GM19452 (cell line): ENCODE results near the gene WWP2.
"Not testable (repeated sequence)": the region's sequence is repeated elsewhere in the genome, so short reads cannot be mapped to it uniquely, and the experiment has no call there.

ENCODE experiments used
- ATAC-seq: cut with Tn5 transposase; IDR thresholded peaks from one replicate; pipeline ENCODE4 v1.9.1; 2021; ENCODE audit not compliant: unreplicated experiment

WWP2 gene

GRCh38 chr16:69745232-69745612 is 16.9 kb upstream of the WWP2 start:
- no peak for ATAC-seq

DNA sequence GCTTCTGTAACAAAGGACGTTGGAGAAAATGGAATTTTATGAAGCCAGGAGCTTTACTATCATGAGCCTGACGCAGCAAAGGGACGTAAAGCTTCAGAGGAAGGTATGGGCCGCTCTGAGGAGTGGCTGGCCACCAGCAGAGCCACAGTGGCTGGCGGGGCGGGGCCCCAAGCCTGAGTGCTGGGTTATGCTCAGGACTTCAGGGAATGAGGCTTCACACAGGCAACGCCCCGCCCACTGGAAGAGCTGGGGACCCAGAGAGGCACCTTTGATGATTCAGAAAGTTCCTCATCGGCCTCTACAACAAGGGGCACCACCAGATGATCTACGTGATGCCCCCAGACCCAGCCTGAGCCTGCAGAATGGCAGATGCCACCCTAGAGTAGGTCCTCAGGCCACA is 16.2 kb upstream of the WWP2 start:
- no peak for ATAC-seq

GRCh38 chr16:69747115-69747514 is 15.0 kb upstream of the WWP2 start:
- no peak for ATAC-seq

DNA sequence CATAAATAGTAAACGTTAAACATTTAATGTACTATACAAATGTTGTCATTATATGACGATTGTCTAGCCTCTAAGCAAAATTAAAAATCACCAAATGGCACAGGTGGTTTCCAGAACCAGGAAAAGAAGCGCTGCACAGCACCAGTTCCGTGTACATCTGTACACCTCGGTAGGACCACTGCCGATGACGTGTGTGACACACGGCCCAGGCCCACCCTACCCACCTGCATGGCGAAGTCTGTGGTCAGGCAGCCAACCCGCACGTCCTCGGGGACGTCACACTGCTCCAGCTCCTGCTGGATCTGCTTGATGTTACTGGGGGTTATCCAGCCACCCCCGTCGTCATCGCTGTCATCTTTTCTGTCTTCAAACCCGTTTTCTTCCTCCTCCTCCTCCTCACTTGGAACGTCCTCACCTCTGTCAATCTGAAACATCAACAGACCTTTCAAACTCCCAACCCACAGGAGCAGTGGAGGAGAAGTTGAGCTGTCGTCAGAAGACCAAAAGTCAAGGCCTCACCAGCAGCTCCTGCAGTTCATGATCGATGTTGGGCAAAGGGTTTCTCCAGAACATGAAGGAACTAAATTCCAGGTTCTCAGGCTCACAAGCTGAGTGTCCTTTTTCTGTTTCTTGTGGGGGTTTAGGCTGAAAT is 13.3 kb upstream of the WWP2 start:
- no peak for ATAC-seq

DNA sequence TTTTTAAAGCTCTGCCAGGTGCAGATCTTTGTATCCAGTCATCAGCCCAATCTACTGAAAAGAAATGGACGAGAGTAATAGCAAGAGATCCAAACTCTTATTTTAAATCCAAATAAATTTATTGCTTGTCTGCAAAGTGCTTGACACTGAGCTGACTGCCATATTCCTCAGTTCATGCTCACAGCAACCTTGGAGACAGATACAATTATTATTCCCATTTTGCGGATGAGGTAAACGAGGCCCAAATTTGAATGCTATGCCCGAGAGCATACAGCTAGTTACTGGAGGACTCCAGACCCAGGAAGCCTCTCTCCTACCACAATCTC is 8.0 kb upstream of the WWP2 start:
- ATAC-seq = no peak

DNA sequence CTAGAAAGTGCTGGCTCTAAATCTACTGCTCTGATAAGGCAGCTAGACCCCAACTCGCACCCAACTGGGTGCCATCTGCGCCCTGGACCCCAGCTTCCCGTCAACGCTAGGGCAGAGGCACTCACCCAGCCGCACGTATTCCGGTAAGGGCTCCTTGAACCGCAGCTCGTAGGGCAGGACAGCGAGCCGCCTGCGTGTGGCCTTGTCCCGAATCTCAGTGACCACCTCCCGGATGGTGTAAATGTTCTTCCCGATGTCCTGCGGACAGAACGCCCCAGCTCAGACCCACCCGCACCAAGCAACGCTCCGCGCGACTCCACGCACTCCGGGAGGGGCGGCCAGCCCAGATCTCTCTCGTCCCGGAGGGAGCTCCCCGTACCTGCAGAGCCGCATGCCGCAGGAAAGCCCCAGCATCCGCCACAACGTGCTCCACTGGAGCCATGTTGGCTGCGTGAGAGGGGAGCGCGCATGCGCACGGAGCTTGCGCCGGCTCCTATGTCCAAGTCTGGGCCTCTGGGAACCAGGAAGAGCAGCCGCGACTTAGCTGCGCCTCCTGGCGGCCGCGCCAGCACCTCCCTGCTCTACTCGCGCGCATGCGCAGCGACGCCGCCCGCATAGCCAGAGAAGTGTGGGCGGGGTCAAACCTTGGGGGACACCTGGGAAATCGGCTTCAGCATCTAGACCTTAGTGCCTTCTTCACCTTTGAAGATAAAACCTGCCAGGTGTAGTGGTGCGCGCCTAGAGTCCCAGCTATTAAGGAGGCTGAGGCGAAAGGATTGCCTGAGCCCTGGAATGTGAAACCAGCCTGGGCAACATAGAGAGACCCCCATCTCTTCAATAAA is 7.4 kb upstream of the WWP2 start, which contains the start of gene NOB1:
Gene NOB1 (minus strand): TSS at position 458 of the 842 bp plus-strand sequence. CDS start 16 bp downstream, at position 442.
- peak; percentile 93 for ATAC-seq

DNA sequence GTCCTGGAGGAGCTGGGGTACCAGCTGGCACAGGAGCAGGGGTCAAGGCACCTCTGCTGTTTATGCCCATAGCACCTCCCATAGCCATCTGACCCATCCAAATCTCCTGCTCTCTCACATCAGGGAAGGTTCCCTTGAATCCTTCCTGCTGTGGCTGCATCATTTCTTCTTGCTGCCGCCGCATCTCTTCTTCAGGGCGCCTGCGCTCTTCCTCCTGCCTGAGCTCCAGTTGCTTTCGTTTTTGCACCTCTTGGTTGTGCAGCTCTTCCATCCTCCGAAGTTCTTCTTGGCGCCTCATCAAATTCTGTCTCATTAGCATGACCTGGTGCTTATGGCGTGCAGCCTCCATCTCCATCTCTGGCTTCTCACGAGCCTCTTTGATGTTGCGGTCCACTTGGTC is 5.4 kb upstream of the WWP2 start:
- no peak for ATAC-seq

DNA sequence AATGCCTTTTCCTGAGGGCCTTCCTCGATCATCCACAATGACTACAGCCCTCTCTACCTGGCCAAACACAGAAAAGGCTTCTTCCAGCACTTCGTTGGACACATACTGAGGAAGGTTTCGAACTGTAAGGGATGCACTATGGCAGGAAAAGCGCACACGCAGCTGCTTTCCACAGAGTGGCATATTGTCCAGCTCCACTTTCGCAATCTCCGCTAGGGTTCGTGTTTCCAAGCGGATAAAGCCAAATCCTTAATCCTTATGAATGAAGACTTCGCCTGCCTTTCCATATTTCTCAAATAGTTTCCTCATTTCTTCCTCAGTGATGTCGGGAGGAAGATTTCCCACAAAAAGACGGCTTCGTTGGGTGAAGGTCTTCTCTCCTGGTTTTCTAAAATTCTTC is 4.8 kb upstream of the WWP2 start:
- not testable (repeated sequence) for ATAC-seq

DNA sequence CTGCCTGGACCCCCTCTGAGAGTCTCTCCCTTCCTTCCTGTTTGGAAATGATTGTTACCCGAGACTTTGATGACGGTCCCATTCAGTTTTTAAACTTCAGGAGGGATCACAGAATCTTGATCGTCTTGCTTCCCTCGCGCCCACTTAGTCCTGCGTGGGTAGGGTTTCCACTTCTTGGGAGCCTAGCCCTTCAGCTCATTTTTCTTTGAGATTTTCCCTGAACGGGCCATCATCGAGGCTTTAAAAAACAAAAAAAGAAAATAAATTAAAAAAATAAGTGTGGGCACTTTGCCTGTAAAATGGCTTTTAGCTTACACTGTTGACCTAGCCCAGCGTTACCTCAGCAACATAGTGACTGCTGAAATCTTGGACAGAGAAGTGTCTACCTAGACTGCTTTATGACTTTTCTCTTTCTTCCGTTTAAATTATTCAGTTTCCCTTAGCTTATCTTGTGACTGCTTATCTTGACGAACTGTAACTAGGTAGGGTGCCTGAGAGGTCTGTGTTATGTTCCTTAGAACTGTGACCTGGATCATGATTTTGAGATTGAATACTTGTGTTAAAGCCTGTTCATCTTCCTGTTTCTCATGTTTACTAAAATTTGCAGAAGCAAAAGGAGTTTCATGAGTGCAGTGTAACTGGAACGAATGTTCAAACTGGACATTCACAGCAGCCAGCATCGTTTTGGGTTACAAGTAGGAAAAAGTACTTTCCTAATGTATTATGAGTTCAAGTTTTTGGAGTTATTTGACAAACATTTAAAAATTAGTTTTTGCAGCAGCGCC is 874 bp downstream of the WWP2 start:
- peak; percentile 16 for ATAC-seq

- no peak for ATAC-seq
These were observed 1.4 kb downstream of the WWP2 start for GRCh38 chr16:69763599-69763942.

GRCh38 chr16:69767459-69768229 is 5.5 kb downstream of the WWP2 start:
- no peak for ATAC-seq

GRCh38 chr16:69768666-69769065 is 6.5 kb downstream of the WWP2 start:
- ATAC-seq = no peak

GRCh38 chr16:69769404-69769803 is 7.3 kb downstream of the WWP2 start:
- ATAC-seq = no peak

GRCh38 chr16:69771651-69771967 is 9.5 kb downstream of the WWP2 start:
- no peak for ATAC-seq

- no peak for ATAC-seq
These were observed 11.3 kb downstream of the WWP2 start for GRCh38 chr16:69773260-69773947.

DNA sequence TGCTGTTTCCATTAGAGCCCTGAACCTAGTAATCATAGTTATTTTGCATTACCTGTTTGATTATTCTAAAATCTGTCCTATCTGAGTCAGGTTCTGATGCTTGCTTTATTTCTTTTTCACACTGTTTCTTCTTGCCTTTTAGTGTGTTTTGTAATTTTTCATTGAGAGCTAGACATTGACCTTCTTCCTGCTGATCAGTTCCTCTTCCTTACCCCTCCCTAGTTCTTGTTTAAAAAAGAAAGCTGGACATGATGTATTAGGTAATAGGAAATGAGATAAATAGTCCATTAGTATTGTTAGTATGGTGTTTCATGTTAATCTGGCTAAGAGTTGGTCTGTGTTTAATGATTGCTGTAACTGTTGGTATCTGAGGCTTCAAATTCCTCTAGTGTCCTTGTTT is 13.4 kb downstream of the WWP2 start:
- no peak for ATAC-seq

DNA sequence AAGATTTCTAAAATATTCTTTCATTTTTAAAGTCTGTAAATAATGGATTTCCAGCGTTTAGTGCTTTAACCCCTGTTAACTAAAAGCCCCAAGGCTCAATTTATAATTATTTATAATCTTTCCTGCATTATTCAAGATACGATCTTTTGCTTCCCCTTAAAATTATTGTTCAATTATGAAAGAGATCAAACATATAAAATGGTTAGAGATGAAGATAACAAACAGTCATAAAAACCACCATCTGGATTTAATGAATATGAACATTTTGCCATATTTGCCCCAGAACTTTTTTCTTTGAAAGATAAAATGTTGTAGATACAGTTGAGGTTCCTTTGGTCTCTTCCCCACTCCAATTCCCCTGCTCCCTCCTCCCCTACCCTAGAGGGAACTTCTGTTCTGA is 17.6 kb downstream of the WWP2 start:
- no peak for ATAC-seq

GRCh38 chr16:69781118-69781517 is 19.0 kb downstream of the WWP2 start:
- ATAC-seq = no peak

DNA sequence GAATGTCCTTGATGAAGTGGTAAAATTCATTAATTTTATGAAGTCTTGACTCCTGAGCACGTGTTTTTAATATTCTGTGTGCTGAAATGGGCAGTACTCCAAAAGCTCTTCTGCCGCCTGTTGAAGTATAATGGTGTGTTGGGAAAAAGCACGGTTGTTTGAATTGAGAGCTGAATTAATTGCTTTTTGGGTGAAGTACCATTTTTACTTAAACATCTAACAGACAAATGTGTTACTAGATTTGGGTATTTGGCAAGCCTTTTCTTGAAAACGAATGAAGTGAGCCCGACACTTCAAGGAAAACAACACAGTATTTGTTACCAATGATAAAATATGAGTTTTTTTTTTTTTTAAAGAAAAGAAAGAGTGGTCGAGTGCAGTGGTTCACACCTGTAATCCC is 22.5 kb downstream of the WWP2 start:
- ATAC-seq = no peak

- no peak for ATAC-seq
These were observed 25.8 kb downstream of the WWP2 start for GRCh38 chr16:69787883-69788282.

DNA sequence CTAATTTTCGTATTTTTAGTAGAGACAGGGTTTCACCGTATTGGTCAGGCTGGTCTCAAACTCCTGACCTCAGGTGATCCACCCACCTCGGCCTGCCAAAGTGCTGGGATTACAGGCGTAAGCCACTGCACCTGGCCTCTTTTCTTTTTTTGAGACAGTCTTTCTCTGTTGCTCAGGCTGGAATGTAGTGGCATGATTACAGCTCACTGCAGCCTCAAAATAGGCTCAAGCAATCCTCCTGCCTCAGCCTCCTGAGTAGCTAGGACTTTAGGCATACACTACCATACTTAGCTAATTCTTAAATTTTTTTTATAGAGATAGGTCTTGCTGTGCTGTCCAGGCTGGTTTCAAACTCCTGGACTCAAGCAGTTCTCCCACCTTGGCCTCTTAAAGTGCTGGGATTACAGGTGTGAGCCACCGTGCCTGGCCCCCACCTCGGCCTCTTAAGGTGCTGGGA is 29.3 kb downstream of the WWP2 start:
- not testable (repeated sequence) for ATAC-seq
